Measurements from ENCODE around the gene EPHB1.
"Not testable (repeated sequence)": the region's sequence is repeated elsewhere in the genome, so short reads cannot be mapped to it uniquely, and the experiment has no call there.

- TF ChIP-seq POLR2AphosphoS5 (IDR thresholded peaks at IDR 0.05; ENCODE audit: low read depth, low read length); SPI1 (IDR thresholded peaks at IDR 0.05; ENCODE audit: low read depth, low read length); POLR2A (IDR thresholded peaks at IDR 0.05; ENCODE audit: low read depth, low read length); TAF1 (IDR thresholded peaks at IDR 0.05; ENCODE audit: low read depth, low read length); PAX5 (IDR thresholded peaks at IDR 0.05; ENCODE audit: insufficient read depth, low read length, severe bottlenecking): not testable (repeated sequence)
Measured at GRCh38 chr3:135039536-135039935, 244.5 kb downstream of the EPHB1 start.

Measured in GM12891 (cell line).